ENCODE measurements around the gene NRAP. TPM values are rescaled to one million over a fixed set of nuclear protein-coding genes. Genes with fewer than 3 reads are reported as not detected.

The NRAP gene
- total RNA-seq, 1 donor from 2014 or later = not detected

GRCh38 chr10:113644185-113645120 lies 19.4 kb downstream of the NRAP start:
- intact Hi-C loops (cut with micrococcal nuclease) = no loop called here

GRCh38 chr10:113643183-113643582 lies 20.7 kb downstream of the NRAP start:
- intact Hi-C loops (cut with micrococcal nuclease) = no loop called here

GRCh38 chr10:113641702-113642101 lies 22.1 kb downstream of the NRAP start:
- intact Hi-C loops (cut with micrococcal nuclease) = no loop called here

GRCh38 chr10:113639966-113640365 lies 23.9 kb downstream of the NRAP start:
- intact Hi-C loops (cut with micrococcal nuclease) = no loop called here

- intact Hi-C loops (cut with micrococcal nuclease) = no loop called here
These were observed 32.0 kb downstream of the NRAP start for GRCh38 chr10:113631684-113632367.

- intact Hi-C loops (cut with micrococcal nuclease) = no loop called here
These were observed 32.8 kb downstream of the NRAP start for GRCh38 chr10:113630929-113631533.

GRCh38 chr10:113628607-113629153 lies 35.2 kb downstream of the NRAP start:
- intact Hi-C loops (cut with micrococcal nuclease) = no loop called here

GRCh38 chr10:113627836-113628235 lies 36.0 kb downstream of the NRAP start:
- intact Hi-C loops (cut with micrococcal nuclease) = no loop called here

GRCh38 chr10:113626809-113627355 lies 37.0 kb downstream of the NRAP start:
- intact Hi-C loops (cut with micrococcal nuclease) = no loop called here

- intact Hi-C loops (cut with micrococcal nuclease) = no loop called here
These were observed 38.2 kb downstream of the NRAP start for GRCh38 chr10:113625461-113626186.

GRCh38 chr10:113622831-113623230 lies 41.0 kb downstream of the NRAP start:
- intact Hi-C loops (cut with micrococcal nuclease) = no loop called here

GRCh38 chr10:113621799-113622198 lies 42.0 kb downstream of the NRAP start:
- intact Hi-C loops (cut with micrococcal nuclease) = no loop called here

GRCh38 chr10:113620936-113621335 lies 42.9 kb downstream of the NRAP start:
- intact Hi-C loops (cut with micrococcal nuclease) = no loop called here

- intact Hi-C loops (cut with micrococcal nuclease) = no loop called here
These were observed 43.3 kb downstream of the NRAP start for GRCh38 chr10:113620511-113620910.

GRCh38 chr10:113619401-113619800 lies 44.4 kb downstream of the NRAP start:
- intact Hi-C loops (cut with micrococcal nuclease) = no loop called here

- intact Hi-C loops (cut with micrococcal nuclease) = no loop called here
These were observed 45.5 kb downstream of the NRAP start for GRCh38 chr10:113618338-113618737.

- intact Hi-C loops (cut with micrococcal nuclease) = no loop called here
These were observed 46.8 kb downstream of the NRAP start for GRCh38 chr10:113617086-113617485.

- intact Hi-C loops (cut with micrococcal nuclease) = no loop called here
These were observed 47.4 kb downstream of the NRAP start for GRCh38 chr10:113616244-113617074.

- intact Hi-C loops (cut with micrococcal nuclease) = no loop called here
These were observed 49.7 kb downstream of the NRAP start for GRCh38 chr10:113613977-113614690.
